ENCODE measurements around the gene GABBR1. TPM values are rescaled to one million over a fixed set of nuclear protein-coding genes. Genes with fewer than 3 reads are reported as not detected.

Gene GABBR1
- total RNA-seq, 1 experiment from 2014 or later: 146 TPM

DNA sequence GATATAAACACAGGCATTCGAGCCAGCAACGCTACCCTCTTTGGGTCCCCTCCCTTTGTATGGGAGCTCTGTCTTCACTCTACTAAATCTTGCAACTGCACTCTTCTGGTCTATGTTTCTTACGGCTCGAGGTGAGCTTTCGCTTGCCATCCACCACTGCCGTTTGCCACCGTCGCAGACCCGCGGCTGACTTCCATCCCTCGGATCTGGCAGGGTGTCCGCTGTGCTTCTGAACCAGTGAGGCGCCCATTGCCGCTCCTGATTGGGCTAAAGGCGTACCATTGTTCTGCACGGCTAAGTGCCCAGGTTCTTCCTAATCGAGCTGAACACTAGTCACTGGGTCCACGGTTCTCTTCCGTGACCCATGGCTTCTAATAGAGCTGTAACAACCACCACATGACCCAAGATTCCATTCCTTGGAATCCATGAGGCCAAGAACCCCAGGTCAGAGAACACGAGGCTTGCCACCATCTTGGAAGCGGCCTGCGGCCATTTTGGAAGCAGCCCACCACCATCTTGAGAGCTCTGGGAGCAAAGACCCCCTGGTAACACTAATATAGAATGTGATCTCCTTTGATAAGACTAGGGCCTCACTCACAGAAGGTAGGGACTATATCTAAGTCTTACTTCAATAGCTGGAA lies 74.4 kb downstream of the GABBR1 start:
- H3K4me1 Mint-ChIP-seq: peaks cover 34 to 44% of the 10 kb centered on the region in 2 experiments

More for the DNA sequence above, 74.4 kb downstream of the GABBR1 start:
- no peak overlapping the region for H3K23ac ChIP-seq (ENCODE audit: insufficient read length, low read depth, low read length)
- peak overlapping the region; percentile 8; the same call in 1 of the 2 replicates for H3K14ac ChIP-seq (ENCODE audit: insufficient read depth, low read length)
- no peak overlapping the region for H3K9ac ChIP-seq (ENCODE audit: extremely low read depth, insufficient read length, low read length)
- no peak for DNase-seq
- no peak overlapping the region for H3K18ac ChIP-seq (ENCODE audit: insufficient read length, low read depth, low read length)
- no peak overlapping the region for H2AK5ac ChIP-seq (ENCODE audit: insufficient read length, low read length)
- no peak overlapping the region for H4K5ac ChIP-seq (ENCODE audit: insufficient read length, low read depth, low read length)
- no peak overlapping the region for H4K8ac ChIP-seq (replicated peaks; ENCODE audit: insufficient read length, low read depth, low read length)
- H3K9me3 Mint-ChIP-seq: peaks cover 6 to 9% of the 10 kb centered on the region in 2 experiments; a peak in 3 of 5 replicates
- no peak overlapping the region for H2BK20ac ChIP-seq (ENCODE audit: low read depth, low read length, poor library complexity, severe bottlenecking)
- H4K20me1 ChIP-seq (ENCODE audit: control insufficient read depth, insufficient read depth, insufficient read length): no peaks in the 10 kb centered on the region
- no peak overlapping the region for H4K91ac ChIP-seq (ENCODE audit: insufficient read length, low read depth, low read length)
- no peak overlapping the region for H3T11ph ChIP-seq (ENCODE audit: low read length)
- no peak overlapping the region for H3K27ac Mint-ChIP-seq
- no peak overlapping the region for H3K27ac ChIP-seq (ENCODE audit: insufficient read length, low read depth, low read length)
- peaks cover 26% of the 10 kb centered on the region for H3K27me3 ChIP-seq (ENCODE audit: insufficient read depth, low read length)
- no peak overlapping the region for H2AFZ ChIP-seq (ENCODE audit: low read length)
- no peak overlapping the region for H3K4me2 ChIP-seq (ENCODE audit: insufficient read depth, insufficient read length, low read length)
- H3K27me3 Mint-ChIP-seq (ENCODE audit: low read depth): peaks cover 66% of the 10 kb centered on the region
- no peaks in the 10 kb centered on the region for H3K79me2 ChIP-seq (ENCODE audit: insufficient read depth, low read length)
- no peaks in the 10 kb centered on the region for H3K9me3 ChIP-seq (ENCODE audit: control insufficient read depth, low read depth, low read length)
- H2BK5ac ChIP-seq (ENCODE audit: insufficient read length, low read length): no peak overlapping the region
- no CpG with 5 or more reads among the region's 22 CpGs for WGBS (ENCODE audit: extremely low coverage, insufficient read length, low lambda C conversion rate)
- H3K79me1 ChIP-seq (ENCODE audit: insufficient read depth, low read depth, low read length, poor library complexity, severe bottlenecking): no peaks in the 10 kb centered on the region
- no peak overlapping the region for H3K4ac ChIP-seq (ENCODE audit: low read depth, low read length)
- no peak overlapping the region for H2BK12ac ChIP-seq (ENCODE audit: insufficient read length, low read depth, low read length)
- no peak overlapping the region for H3K56ac ChIP-seq (ENCODE audit: insufficient read length, low read depth, low read length)
- peaks cover 3 to 16% (median 8%) of the 10 kb centered on the region in 3 experiments; a peak in 5 of 7 replicates for H3K36me3 Mint-ChIP-seq (ENCODE audit: insufficient read depth in 1 of 3, low read depth in 3 of 3)
- peaks cover 7% of the 10 kb centered on the region; the same call in 1 of the 2 replicates for H3K4me1 ChIP-seq (ENCODE audit: insufficient read depth, low read length)
- no peak overlapping the region for H2BK15ac ChIP-seq (ENCODE audit: low read depth, low read length)
- no peak overlapping the region for H3K4me3 Mint-ChIP-seq
- no peak for TF ChIP-seq CTCF (conservative IDR thresholded peaks at IDR 0.05)
- peaks cover 5% of the 10 kb centered on the region for H3K23me2 ChIP-seq (ENCODE audit: insufficient read length, low read depth, low read length, poor library complexity, severe bottlenecking)
- no peak overlapping the region for H2BK120ac ChIP-seq (ENCODE audit: low read depth, low read length, poor library complexity, severe bottlenecking)
